ENCODE measurements around the gene ANKDD1A.

The ANKDD1A gene

DNA sequence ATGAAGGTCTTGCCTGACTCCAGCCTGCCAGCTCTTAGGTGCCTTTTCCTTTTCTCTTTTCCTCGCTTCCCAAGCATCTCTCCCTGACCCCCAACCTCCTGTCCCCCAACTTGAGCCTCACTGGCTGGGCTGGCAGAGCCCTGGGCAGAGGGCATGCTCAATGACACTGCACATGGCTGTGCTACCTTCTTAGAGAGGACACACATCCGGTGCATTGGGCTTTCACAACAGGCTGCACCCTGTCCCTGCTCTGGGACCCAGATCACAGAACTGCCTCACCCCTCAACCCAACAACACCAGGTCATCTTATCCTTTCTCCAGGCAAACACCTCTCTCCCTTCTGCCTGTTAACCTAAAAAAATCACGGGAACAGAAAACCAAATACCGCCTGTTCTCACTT, 7.5 kb upstream of the ANKDD1A start:
- DNase-seq = no peak
- peaks cover 3% of the 10 kb centered on the region for H3K9me3 Mint-ChIP-seq
- no peak overlapping the region for H3K4me3 Mint-ChIP-seq
- peaks cover 9% of the 10 kb centered on the region for H3K36me3 Mint-ChIP-seq (ENCODE audit: low read depth)
- no peak overlapping the region for H3K27ac Mint-ChIP-seq
- H3K27me3 Mint-ChIP-seq = no peaks in the 10 kb centered on the region
- H3K4me1 Mint-ChIP-seq (ENCODE audit: low read depth) = peaks cover 31% of the 10 kb centered on the region

DNA sequence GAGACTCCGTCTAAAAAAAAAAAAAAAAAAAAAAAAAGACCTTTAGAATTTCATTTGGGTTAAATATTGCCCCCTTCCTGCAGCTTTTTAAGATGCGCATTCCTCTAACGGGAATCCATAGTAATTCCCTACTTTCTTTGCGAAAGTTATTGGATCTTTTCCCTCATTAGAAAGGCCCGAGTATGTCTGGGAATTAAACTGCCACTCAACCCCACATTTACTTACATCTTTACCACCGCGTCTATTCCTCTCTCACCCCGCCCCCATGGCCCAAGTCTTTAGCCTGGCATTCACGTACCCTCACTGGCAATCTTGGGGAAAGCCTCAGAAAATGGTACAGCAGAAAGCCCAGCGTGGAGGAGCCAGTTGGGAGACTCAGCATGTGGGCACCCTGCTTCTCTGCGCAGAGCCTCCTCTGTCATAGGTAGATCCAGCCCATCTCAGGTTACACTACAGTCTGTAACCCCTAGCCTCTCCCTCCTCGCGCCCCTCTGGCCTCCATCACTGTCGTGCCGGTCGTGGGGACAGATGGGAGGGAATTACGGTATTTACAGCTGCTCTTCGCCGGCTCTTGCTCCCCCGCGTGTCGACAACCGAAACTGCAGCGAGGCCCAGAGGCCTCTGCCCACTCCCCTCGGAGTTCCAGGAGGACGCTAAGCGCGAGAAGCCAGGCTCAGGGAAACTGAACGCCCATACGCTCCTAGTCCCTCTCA, 6.4 kb upstream of the ANKDD1A start:
- peaks cover 3% of the 10 kb centered on the region for H3K9me3 Mint-ChIP-seq
- peaks cover 6% of the 10 kb centered on the region for H3K36me3 Mint-ChIP-seq (ENCODE audit: low read depth)
- H3K27me3 Mint-ChIP-seq = peaks cover 8% of the 10 kb centered on the region
- H3K4me3 Mint-ChIP-seq = peak overlapping the region; percentile 60
- peaks cover 31% of the 10 kb centered on the region for H3K4me1 Mint-ChIP-seq (ENCODE audit: low read depth)
- peak overlapping the region; percentile 53 for H3K27ac Mint-ChIP-seq
- peak; percentile 89 for DNase-seq

- H3K9me3 Mint-ChIP-seq = no peaks in the 10 kb centered on the region
- no peak overlapping the region for H3K4me3 Mint-ChIP-seq
- H3K36me3 Mint-ChIP-seq (ENCODE audit: low read depth) = peaks cover 2% of the 10 kb centered on the region
- no peak overlapping the region for H3K27ac Mint-ChIP-seq
- DNase-seq = no peak
- peaks cover 15% of the 10 kb centered on the region for H3K27me3 Mint-ChIP-seq
- peaks cover 31% of the 10 kb centered on the region for H3K4me1 Mint-ChIP-seq (ENCODE audit: low read depth)
Measured at GRCh38 chr15:64905941-64906340, 5.8 kb upstream of the ANKDD1A start.

DNA sequence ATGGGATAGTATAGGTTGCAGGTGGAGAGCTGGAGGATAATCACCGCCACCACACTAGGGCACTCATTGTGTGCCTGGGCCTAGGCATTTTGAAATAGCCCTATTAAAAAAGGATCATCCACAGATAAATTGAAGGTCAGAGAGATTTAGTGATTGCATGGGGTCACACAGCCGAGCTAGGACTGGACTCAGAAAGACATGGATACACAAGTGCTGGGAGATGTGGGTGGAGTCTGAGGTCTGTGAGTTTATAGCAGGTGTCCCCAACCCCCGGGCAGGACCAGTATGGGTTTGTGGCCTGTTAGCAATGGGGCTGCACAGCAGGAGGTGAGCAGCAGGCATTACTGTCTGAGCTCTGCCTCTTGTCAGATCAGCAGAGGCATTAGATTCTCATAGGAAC, 5.3 kb upstream of the ANKDD1A start:
- Mint-ChIP-seq H3K4me1 (ENCODE audit: low read depth) (peaks cover 35% of the 10 kb centered on the region), H3K4me3 (no peak overlapping the region), H3K27me3 (peaks cover 19% of the 10 kb centered on the region), H3K9me3 (no peaks in the 10 kb centered on the region), H3K36me3 (ENCODE audit: low read depth) (no peaks in the 10 kb centered on the region), H3K27ac (no peak overlapping the region)
- no peak for DNase-seq

DNA sequence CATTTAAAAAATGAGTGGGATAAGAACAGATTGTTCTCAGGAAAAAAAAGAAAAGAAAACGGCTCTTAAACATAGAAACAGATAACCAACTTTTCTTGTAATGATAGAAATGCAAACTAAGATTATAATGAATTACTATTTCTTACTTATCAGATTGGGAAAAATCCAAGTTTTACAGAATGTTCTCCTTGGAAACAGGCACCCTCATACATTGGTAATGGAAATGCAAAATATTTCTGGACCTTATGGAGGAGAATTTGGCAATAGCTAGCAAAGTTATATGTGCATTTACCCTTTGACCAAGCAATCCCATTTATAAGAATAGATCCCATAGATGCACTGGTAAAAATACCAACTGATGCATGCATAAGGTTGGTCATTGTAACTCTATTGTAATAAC, 3.7 kb upstream of the ANKDD1A start:
- no peak overlapping the region for H3K27ac Mint-ChIP-seq
- peaks cover 31% of the 10 kb centered on the region for H3K27me3 Mint-ChIP-seq
- H3K4me3 Mint-ChIP-seq = no peak overlapping the region
- DNase-seq = no peak
- no peaks in the 10 kb centered on the region for H3K36me3 Mint-ChIP-seq (ENCODE audit: low read depth)
- H3K4me1 Mint-ChIP-seq (ENCODE audit: low read depth) = peaks cover 24% of the 10 kb centered on the region
- no peaks in the 10 kb centered on the region for H3K9me3 Mint-ChIP-seq

DNA sequence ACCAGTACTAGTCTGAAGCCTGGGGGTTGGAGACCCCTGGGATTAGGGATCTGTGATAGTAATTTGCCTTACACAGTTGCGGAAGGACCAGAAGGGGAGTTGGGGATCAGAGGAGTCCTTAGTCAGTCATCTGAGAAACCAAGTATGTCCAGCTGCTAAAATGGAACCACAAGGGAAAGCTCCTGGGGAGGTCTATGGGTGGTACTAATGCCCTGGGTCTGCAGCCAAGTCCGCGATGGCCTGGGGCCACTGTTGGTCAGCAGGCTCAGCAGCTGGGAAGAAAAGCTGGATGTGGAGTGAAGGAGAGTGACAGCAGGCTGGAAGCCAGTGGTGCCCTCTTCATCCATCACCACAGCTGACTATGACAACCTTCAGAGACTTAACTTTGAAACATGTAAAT, 2.2 kb upstream of the ANKDD1A start:
- DNase-seq = no peak
- peaks cover 31% of the 10 kb centered on the region for H3K27me3 Mint-ChIP-seq
- no peaks in the 10 kb centered on the region for H3K9me3 Mint-ChIP-seq
- H3K36me3 Mint-ChIP-seq (ENCODE audit: low read depth) = no peaks in the 10 kb centered on the region
- H3K27ac Mint-ChIP-seq = no peak overlapping the region
- H3K4me1 Mint-ChIP-seq (ENCODE audit: low read depth) = peaks cover 14% of the 10 kb centered on the region
- no peak overlapping the region for H3K4me3 Mint-ChIP-seq

DNA sequence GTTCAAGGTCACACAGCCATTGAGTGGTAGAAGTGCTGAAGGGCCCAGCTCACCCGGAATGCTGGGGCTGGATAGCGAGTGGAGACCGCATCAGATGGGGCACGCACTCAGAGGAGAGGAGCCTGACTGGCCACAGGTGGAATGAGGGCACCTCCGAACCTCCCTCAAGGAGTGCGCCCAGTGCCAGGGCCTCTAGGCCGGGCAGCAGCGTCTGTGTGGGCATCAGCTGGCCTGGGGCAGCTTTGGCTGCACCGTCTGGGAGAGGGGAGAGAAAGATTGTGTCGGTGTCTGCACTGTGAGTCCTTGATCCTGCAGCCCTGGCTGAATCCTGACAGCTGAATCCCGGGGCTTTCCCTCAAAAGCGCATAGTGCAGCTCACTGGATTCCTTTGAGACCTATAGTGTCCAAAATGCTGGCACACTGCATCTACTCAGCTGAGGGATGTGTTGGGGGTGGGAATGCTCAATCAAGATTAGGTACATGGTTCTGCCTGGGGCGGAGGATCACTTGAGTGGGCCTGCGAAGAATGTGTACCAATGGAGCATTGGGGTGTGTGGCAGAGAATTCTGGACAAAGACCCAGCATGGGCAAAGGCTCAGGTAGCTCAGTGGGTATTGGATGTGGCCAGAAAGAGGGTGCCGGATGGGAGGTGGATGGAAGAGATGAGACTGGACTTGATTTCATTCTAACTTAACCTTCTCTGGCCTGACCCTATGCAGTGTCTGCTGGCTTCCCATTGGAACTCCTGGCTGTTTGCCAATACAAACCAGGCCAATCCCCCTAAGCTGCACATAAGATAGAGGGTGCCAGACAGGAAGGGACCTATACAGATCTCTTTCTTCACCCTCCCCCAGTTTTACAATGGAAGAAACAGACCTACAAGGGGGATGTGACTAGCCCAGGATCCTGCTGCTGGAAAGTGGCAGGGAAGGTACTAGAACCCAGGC, 950 bp downstream of the ANKDD1A start:
- H3K9me3 Mint-ChIP-seq = no peaks in the 10 kb centered on the region
- peak overlapping the region; percentile 44 for H3K4me3 Mint-ChIP-seq
- H3K27me3 Mint-ChIP-seq = peaks cover 31% of the 10 kb centered on the region
- peaks cover 7% of the 10 kb centered on the region for H3K4me1 Mint-ChIP-seq (ENCODE audit: low read depth)
- H3K27ac Mint-ChIP-seq = no peak overlapping the region
- DNase-seq = no peak
- no peaks in the 10 kb centered on the region for H3K36me3 Mint-ChIP-seq (ENCODE audit: low read depth)

GRCh38 chr15:64915518-64916227, 4.0 kb downstream of the ANKDD1A start:
- no peak overlapping the region for H3K4me3 Mint-ChIP-seq
- peaks cover 19% of the 10 kb centered on the region for H3K27me3 Mint-ChIP-seq
- peaks cover 7% of the 10 kb centered on the region for H3K4me1 Mint-ChIP-seq (ENCODE audit: low read depth)
- H3K9me3 Mint-ChIP-seq = no peaks in the 10 kb centered on the region
- no peak overlapping the region for H3K27ac Mint-ChIP-seq
- no peaks in the 10 kb centered on the region for H3K36me3 Mint-ChIP-seq (ENCODE audit: low read depth)
- no peak for DNase-seq

- DNase-seq = no peak
- H3K36me3 Mint-ChIP-seq (ENCODE audit: low read depth) = no peaks in the 10 kb centered on the region
- no peaks in the 10 kb centered on the region for H3K9me3 Mint-ChIP-seq
- H3K4me1 Mint-ChIP-seq (ENCODE audit: low read depth) = peaks cover 3% of the 10 kb centered on the region
- H3K27me3 Mint-ChIP-seq = peaks cover 13% of the 10 kb centered on the region
- H3K4me3 Mint-ChIP-seq = no peak overlapping the region
- H3K27ac Mint-ChIP-seq = no peak overlapping the region
Measured at GRCh38 chr15:64916365-64916764, 4.7 kb downstream of the ANKDD1A start.

DNA sequence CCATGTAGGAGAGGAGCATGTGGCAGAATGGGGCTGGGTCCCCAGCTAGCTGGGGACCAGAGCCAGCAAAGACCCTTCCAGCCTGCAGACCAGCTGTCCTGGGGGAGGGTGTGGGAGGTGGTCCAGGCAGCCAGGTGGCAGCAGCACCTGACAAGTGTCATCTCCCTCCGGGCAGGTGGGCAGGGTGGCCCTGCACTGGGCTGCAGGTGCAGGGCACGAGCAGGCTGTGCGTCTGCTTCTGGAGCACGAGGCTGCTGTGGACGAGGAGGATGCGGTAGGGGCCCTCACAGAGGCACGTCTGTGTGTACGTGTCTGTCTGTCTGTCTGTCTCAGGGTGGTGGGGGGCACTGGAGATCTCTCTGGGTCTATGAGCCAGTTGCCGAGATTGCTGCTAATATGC, 5.5 kb downstream of the ANKDD1A start:
- no peaks in the 10 kb centered on the region for H3K4me1 Mint-ChIP-seq (ENCODE audit: low read depth)
- H3K27me3 Mint-ChIP-seq = peaks cover 8% of the 10 kb centered on the region
- H3K4me3 Mint-ChIP-seq = no peak overlapping the region
- H3K36me3 Mint-ChIP-seq (ENCODE audit: low read depth) = no peaks in the 10 kb centered on the region
- DNase-seq = no peak
- H3K9me3 Mint-ChIP-seq = no peaks in the 10 kb centered on the region
- H3K27ac Mint-ChIP-seq = no peak overlapping the region

DNA sequence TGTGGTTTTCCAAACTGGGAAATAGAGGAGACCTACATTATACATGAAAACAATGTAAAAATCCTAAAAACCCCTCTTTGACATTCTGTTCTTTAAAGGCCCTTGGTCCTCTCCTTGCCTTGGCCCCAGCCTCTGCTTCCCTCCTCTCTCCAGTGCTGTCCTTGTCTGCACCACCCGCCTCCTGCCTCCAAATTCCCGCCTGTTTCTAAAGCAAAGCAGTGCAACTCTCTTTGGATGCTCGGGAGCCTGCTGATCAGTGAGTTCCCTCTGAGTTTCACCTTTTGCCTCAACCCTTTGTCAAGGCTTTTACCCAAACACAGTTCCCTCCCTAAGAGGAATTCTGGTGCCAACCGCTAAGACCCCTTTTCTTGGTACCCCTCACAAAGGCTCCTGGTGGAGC, 8.0 kb downstream of the ANKDD1A start:
- Mint-ChIP-seq H3K36me3 (ENCODE audit: low read depth) (no peaks in the 10 kb centered on the region), H3K4me1 (ENCODE audit: low read depth) (no peaks in the 10 kb centered on the region), H3K9me3 (no peaks in the 10 kb centered on the region), H3K27me3 (no peaks in the 10 kb centered on the region), H3K4me3 (no peak overlapping the region), H3K27ac (no peak overlapping the region)
- DNase-seq = no peak

- H3K4me3 Mint-ChIP-seq = no peak overlapping the region
- H3K9me3 Mint-ChIP-seq = no peaks in the 10 kb centered on the region
- H3K4me1 Mint-ChIP-seq (ENCODE audit: low read depth) = no peaks in the 10 kb centered on the region
- no peak for DNase-seq
- no peak overlapping the region for H3K27ac Mint-ChIP-seq
- H3K27me3 Mint-ChIP-seq = no peaks in the 10 kb centered on the region
- no peaks in the 10 kb centered on the region for H3K36me3 Mint-ChIP-seq (ENCODE audit: low read depth)
Measured at GRCh38 chr15:64921711-64922110, 10.0 kb downstream of the ANKDD1A start.

- no peaks in the 10 kb centered on the region for H3K27me3 Mint-ChIP-seq
- H3K4me1 Mint-ChIP-seq (ENCODE audit: low read depth) = no peaks in the 10 kb centered on the region
- H3K36me3 Mint-ChIP-seq (ENCODE audit: low read depth) = no peaks in the 10 kb centered on the region
- DNase-seq = no peak
- no peaks in the 10 kb centered on the region for H3K9me3 Mint-ChIP-seq
- no peak overlapping the region for H3K27ac Mint-ChIP-seq
- H3K4me3 Mint-ChIP-seq = no peak overlapping the region
Measured at GRCh38 chr15:64923546-64923945, 11.8 kb downstream of the ANKDD1A start.

GRCh38 chr15:64925335-64926330, 13.9 kb downstream of the ANKDD1A start:
- DNase-seq = no peak
- H3K4me3 Mint-ChIP-seq = no peak overlapping the region
- H3K27ac Mint-ChIP-seq = no peak overlapping the region
- no peaks in the 10 kb centered on the region for H3K36me3 Mint-ChIP-seq (ENCODE audit: low read depth)
- H3K27me3 Mint-ChIP-seq = no peaks in the 10 kb centered on the region
- H3K9me3 Mint-ChIP-seq = no peaks in the 10 kb centered on the region
- no peaks in the 10 kb centered on the region for H3K4me1 Mint-ChIP-seq (ENCODE audit: low read depth)
